Right atrium auricular region (tissue), 2 donors: ENCODE results near the gene MED16. TPM values are rescaled to one million over a fixed set of nuclear protein-coding genes. Genes with fewer than 3 reads are reported as not detected.

ENCODE experiments used
- DNase-seq: peaks from one replicate; pipeline ENCODE4 v3.0.0-alpha.2; 2019; ENCODE audit warnings: low spot score
- H3K27ac ChIP-seq, 2 donors: fragments of 200-600 bp; sonication (generic); 1 replicate in 1 of 2; 2 replicates in 1 of 2; pipeline ENCODE4 v1.5.1; 2016 to 2019
- H3K27me3 ChIP-seq, 2 donors: fragments of 200-600 bp; sonication (generic); one replicate each; pipeline versions ENCODE4 v1.5.1 to v1.6.0; 2017 to 2019
- H3K36me3 ChIP-seq: fragments of 200-600 bp; sonication (generic); one replicate; pipeline ENCODE4 v1.5.1; 2016
- H3K4me1 ChIP-seq, 2 donors: fragments of 200-600 bp; sonication (generic); one replicate each; pipeline versions ENCODE4 v1.5.1 to v1.6.0; 2017 to 2019
- H3K4me3 ChIP-seq, 2 donors: fragments of 200-600 bp; sonication (generic); 1 replicate in 1 of 2; 2 replicates in 1 of 2; pipeline ENCODE4 v1.5.1; 2017 to 2019; ENCODE audit warnings: mild to moderate bottlenecking in 1 of 2, moderate library complexity in 1 of 2
- H3K9me3 ChIP-seq, 2 donors: fragments of 200-600 bp; sonication (generic); one replicate each; pipeline ENCODE4 v1.5.1; 2019
- total RNA-seq, 2 donors: library from RNA; depleted of rRNA; stranded (reverse); fragments of >200 nt; gene quantifications; one replicate each; pipeline ENCODE4 v1.1.0, GENCODE V29; 2016
- TF ChIP-seq, protein P1 (sequence below), 2 donors: fragments of 200-600 bp; sonication (generic); IDR thresholded peaks; one replicate each; pipeline ENCODE4 v1.5.1; 2019; ENCODE audit warnings: antibody characterized with exemption in 2 of 2

The MED16 gene
- total RNA-seq, 2 donors from 2014 or later: 17.7 to 26.5 TPM

GRCh38 chr19:890831-891230 is 2.2 kb downstream of the MED16 start:
- Histone ChIP-seq H3K9me3 (no peaks in the 10 kb centered on the region), H3K4me1 (peaks cover 0 to 18% of the 10 kb centered on the region in 2 donors), H3K27ac (no peak overlapping the region), H3K27me3 (no peaks in the 10 kb centered on the region), H3K36me3 (peaks cover 27% of the 10 kb centered on the region), H3K4me3 (no peak overlapping the region)
- TF ChIP-seq, protein P1, sequence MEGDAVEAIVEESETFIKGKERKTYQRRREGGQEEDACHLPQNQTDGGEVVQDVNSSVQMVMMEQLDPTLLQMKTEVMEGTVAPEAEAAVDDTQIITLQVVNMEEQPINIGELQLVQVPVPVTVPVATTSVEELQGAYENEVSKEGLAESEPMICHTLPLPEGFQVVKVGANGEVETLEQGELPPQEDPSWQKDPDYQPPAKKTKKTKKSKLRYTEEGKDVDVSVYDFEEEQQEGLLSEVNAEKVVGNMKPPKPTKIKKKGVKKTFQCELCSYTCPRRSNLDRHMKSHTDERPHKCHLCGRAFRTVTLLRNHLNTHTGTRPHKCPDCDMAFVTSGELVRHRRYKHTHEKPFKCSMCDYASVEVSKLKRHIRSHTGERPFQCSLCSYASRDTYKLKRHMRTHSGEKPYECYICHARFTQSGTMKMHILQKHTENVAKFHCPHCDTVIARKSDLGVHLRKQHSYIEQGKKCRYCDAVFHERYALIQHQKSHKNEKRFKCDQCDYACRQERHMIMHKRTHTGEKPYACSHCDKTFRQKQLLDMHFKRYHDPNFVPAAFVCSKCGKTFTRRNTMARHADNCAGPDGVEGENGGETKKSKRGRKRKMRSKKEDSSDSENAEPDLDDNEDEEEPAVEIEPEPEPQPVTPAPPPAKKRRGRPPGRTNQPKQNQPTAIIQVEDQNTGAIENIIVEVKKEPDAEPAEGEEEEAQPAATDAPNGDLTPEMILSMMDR (IDR thresholded peaks at IDR 0.05): no peak
- DNase-seq: no peak

GRCh38 chr19:889662-890295 is 3.2 kb downstream of the MED16 start:
- Histone ChIP-seq H3K4me1 (peaks cover 0 to 18% of the 10 kb centered on the region in 2 donors), H3K36me3 (peaks cover 38% of the 10 kb centered on the region), H3K27ac (no peak overlapping the region), H3K27me3 (no peaks in the 10 kb centered on the region), H3K4me3 (no peak overlapping the region), H3K9me3 (no peaks in the 10 kb centered on the region)
- DNase-seq: no peak
- TF ChIP-seq, protein P1 (IDR thresholded peaks at IDR 0.05): no peak

DNA sequence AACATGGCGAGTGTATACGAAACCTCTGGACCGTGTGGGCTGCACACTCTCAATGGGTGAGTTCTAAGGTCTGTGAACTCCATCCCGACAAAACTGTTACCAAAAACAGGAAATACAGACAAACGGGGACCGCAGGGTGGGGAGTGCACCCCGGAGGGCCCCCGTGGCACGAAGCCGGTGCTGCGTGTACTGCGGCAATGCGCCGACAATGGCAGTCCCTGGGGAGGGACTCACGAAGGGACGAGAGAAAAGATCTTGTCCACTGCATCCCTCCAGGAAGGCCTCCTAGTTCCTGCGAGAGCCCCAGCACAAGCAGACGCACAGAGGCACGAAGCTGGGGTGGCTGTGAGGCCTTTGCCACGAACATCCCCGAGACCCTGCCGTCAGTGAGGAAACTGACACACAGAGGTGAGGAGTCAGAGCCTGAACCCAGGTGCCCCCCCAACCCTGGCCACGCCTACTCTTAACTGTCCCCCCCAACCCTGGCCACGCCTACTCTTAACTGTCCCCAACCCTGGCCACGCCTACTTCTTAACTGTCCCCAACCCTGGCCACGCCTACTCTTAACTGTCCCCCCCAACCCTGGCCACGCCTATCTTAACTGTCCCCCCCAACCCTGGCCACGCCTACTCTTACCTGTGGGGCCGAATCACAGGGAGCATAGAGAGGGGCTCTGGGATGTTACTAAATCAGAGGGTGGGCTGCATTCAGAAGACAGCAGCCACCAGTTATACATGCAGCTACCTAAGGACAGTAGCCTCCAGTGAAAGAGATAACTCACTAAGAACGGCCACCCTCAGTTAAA is 4.2 kb downstream of the MED16 start:
- no peak for DNase-seq
- Histone ChIP-seq H3K27me3 (no peaks in the 10 kb centered on the region), H3K27ac (no peak overlapping the region), H3K4me1 (peaks cover 0 to 16% of the 10 kb centered on the region in 2 donors), H3K36me3 (peaks cover 43% of the 10 kb centered on the region), H3K9me3 (no peaks in the 10 kb centered on the region), H3K4me3 (no peak overlapping the region)
- TF ChIP-seq, protein P1 (IDR thresholded peaks at IDR 0.05): no peak

- H3K27ac ChIP-seq: no peak overlapping the region
- no peaks in the 10 kb centered on the region for H3K9me3 ChIP-seq
- H3K4me3 ChIP-seq: no peak overlapping the region
- H3K27me3 ChIP-seq: no peaks in the 10 kb centered on the region
- peaks cover 0 to 12% of the 10 kb centered on the region in 2 donors for H3K4me1 ChIP-seq
- no peak for DNase-seq
- peaks cover 48% of the 10 kb centered on the region for H3K36me3 ChIP-seq
- TF ChIP-seq, protein P1 (IDR thresholded peaks at IDR 0.05): no peak
Observed at GRCh38 chr19:887599-887998, 5.4 kb downstream of the MED16 start.

DNA sequence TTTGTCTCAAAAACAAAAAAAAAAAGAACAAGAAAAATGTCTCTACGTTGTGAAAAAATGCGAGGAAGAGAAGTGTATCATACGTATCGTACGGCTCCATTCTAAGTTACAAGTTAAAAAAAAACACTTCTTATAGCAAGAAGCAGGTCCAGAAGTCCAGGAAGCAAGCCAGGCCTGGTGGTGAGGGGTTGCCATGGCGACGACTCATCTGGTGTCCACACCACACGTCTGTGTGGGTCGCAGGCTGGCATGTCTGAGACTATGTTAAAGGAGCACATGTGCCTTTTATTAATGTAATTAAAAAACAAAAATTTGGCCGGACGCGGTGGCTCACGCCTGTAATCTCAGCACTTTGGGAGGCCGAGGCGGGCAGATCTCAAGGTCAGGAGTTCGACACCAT is 5.9 kb downstream of the MED16 start:
- TF ChIP-seq, protein P1 (IDR thresholded peaks at IDR 0.05): no peak
- no peak for DNase-seq
- Histone ChIP-seq H3K9me3 (no peaks in the 10 kb centered on the region), H3K4me3 (no peak overlapping the region), H3K27ac (no peak overlapping the region), H3K27me3 (no peaks in the 10 kb centered on the region), H3K4me1 (peaks cover 0 to 8% of the 10 kb centered on the region in 2 donors), H3K36me3 (peaks cover 53% of the 10 kb centered on the region)
